NCI-H1105 (cell line): ENCODE results near the gene CHST2.
"Not testable (repeated sequence)": the region's sequence is repeated elsewhere in the genome, so short reads cannot be mapped to it uniquely, and the experiment has no call there.

Source experiments
- DNase-seq: peaks from one replicate; lab custom pipeline; 2025; lab: John Stamatoyannopoulos, UW

The CHST2 gene

GRCh38 chr3:143134471-143134870, 14.9 kb downstream of the CHST2 start:
- DNase-seq: peak; percentile 98

GRCh38 chr3:143135150-143135549, 15.6 kb downstream of the CHST2 start:
- no peak for DNase-seq

DNA sequence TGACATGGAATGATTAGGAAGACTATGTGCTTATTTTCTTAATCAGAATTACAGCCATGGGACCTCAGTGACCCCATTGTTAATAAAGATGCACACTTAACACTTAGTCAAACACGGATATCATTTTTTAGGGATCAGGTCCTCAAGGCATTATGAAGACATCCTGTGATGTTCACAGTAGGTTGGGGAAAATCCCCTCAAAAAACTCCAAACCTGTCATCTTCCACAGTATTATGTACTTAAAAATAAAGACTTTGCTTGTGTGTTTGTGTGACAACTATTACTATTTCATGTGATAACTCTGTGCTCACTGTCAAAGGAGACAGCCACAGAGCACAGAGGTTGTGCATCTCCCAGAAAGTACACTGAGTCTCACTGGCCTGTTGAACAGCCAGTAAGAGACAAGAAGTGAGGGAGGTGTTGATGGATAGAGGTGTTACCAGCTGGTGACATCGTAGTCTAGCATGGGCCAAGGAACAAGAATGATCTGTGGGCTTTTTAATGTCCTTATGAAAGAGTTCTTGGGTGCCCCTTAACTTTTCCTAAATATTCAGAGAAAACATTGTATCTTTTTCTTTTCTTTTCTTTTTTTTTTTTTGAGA, 18.0 kb downstream of the CHST2 start:
- DNase-seq: no peak

DNA sequence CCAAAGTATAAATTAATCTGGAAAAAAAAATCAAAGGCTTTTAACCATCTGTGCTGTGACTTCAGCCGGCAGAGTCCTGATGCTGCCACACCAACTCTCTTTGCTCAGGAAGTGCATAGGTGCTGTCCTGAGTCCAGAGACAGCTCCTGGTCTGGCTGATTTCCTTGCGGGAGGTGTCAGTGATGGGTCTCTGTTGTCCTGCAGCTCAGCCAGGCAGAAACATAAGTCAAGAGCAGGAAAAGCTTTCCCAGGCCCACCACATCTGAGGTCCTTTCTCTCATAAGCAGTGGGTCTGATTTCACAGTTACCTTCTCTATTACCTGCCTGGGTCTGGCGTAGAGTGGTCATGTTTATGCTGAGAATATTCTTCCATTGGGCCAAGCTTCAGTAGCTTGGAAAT, 19.4 kb downstream of the CHST2 start:
- DNase-seq: no peak

GRCh38 chr3:143139762-143140161, 20.2 kb downstream of the CHST2 start:
- no peak for DNase-seq

DNA sequence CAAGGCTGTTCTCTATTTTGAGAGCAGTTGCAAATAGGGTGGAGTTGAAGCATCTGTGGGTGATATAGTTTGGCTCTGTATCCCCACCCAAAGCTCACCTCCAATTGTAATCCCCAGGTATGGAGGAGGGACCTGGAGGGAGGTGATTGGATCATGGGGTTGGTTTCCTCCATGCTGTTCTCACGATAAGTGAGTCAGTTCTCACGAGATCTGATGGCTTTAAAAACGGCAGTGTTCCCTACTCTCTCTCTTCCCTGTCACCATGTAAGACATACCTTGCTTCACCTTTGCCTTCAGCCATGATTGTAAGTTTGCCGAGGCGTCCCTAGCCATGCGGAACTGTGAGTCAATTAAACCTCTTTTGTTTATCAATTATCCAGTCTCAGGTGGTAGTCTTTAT, 21.0 kb downstream of the CHST2 start:
- DNase-seq: no peak

GRCh38 chr3:143142354-143142753, 22.8 kb downstream of the CHST2 start:
- DNase-seq: no peak

GRCh38 chr3:143145906-143146305, 26.3 kb downstream of the CHST2 start:
- no peak for DNase-seq

DNA sequence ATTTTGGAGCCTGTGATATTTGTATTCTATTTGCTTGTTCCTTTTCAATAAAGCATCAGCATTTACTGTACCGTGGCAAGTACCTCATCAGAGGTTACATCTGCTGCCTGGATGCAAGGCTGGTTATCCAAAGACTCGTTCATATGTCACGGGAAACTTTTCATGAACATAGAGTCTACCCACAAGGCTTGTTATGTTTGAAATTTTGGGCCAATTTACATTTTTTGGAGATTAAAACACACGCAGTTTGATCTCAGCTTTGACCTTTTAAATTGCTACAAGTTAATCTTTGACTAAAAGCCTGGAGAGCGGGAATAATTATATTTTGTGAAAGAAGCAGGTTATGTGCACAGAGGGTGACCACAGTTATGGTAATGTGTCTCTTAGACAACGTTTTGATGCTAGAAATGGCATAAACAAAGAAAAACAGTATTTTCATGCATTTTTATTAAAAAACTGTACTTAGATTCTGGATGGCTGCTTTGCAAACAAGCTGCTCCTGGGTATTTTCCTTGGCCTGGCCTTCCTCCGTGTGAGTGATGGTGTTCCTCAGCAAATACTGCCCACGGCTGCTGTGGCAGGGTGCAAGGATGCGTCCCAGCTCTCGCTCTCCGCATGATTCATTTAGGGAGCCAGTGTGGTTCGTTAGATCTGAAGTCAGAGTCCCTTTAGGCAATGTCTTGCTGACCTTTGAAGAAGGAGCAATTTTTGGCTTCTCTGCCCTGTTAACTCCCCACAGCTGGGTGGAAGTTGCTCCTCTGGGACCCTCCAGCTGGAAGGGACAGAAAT, 27.1 kb downstream of the CHST2 start:
- DNase-seq: no peak

DNA sequence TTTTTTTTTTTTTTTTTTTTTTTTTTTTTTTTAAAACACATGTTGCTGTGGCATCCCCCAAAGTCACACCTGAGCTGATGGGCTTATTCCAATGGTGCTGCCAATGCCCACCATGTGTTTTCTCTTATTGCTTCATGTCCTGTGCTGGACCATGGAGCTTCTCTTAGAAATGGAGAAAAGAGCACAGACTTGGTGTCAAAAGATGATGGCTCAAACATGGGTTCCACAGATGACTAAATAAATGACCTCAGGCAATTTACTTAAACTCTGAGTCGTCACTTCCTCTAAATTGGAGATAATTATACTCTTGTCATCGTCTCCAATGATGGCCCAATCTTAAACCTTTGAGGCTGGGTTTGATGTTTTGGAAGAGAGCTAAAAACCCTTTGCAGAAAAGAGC, 28.1 kb downstream of the CHST2 start:
- DNase-seq: no peak

GRCh38 chr3:143150071-143150470, 30.5 kb downstream of the CHST2 start:
- no peak for DNase-seq

- DNase-seq: no peak
Measured at GRCh38 chr3:143151004-143151731, 31.6 kb downstream of the CHST2 start.

DNA sequence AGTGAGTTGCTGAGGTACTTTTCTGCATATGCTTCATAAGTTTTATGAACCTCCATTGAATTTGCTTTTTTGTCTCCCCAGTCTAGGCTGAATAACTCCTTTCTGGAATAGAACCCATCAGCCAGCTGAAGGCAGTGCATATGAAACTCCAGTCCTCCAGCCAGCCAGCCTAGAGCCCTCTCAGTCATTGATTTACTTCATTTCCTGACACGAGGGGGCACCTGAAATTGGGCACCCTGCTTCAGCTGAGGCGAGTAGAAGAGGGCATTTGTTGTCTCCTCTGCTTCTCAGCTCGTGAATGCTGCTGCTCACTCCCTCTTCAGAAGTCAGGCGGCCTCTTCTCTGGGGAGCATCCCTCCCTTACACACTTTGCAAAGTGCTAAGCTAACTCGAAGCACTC, 32.5 kb downstream of the CHST2 start:
- DNase-seq: no peak

GRCh38 chr3:143155756-143156155, 36.2 kb downstream of the CHST2 start:
- no peak for DNase-seq

GRCh38 chr3:143158014-143158988, 38.7 kb downstream of the CHST2 start:
- DNase-seq: no peak

GRCh38 chr3:143160437-143160836, 40.9 kb downstream of the CHST2 start:
- DNase-seq: no peak

- DNase-seq: no peak
Measured at GRCh38 chr3:143163562-143164100, 44.1 kb downstream of the CHST2 start.

- DNase-seq: no peak
Measured at GRCh38 chr3:143165211-143165610, 45.6 kb downstream of the CHST2 start.

DNA sequence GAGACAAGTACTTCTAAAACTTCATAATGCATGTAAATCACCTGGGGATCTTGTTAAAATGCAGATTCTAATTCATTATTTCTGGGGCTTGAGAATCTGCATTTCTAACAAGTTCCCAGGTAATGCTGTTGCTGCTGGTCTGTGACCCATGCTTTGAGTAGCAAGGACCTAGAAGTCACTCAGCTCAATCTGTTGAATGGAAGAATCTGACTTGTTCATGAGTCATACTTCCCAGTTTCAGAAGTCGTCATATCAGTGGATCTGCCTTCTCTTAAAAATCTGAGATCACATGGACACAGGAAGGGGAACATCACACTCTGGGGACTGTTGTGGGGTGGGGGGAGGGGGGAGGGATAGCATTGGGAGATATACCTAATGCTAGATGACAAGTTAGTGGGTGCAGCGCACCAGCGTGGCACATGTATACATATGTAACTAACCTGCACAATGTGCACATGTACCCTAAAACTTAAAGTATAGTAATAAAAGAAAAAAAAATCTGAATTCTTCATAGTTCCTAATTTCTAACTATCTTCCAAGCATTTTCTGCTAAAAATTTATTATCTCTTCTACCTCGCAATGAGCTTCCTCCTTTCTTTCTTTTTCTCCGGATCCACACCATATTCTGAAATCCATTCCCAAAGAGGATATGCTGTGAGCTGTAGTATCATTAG, 46.2 kb downstream of the CHST2 start:
- not testable (repeated sequence) for DNase-seq

DNA sequence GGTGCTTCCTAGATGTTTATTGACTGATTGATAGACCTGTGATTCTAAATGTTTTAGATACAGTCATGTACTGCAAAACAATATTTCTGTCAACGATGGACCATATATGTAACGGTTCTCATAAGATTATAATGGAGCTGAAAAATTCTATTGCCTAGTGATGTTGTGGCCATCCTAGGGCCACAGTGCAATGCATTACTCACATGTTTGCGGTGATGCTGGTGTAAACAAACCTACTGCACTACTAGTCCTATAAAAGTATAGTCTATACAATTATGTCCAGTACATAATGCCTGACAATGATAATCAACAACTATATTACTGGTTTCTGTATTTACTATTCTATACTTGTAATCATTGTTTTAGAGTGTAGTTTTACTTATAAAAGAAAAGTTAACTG, 46.8 kb downstream of the CHST2 start:
- DNase-seq: no peak
